GM12864 (cell line): ENCODE measurements around the gene TAF11.

Experiments
- DNase-seq: peaks from one replicate; pipeline ENCODE4 v3.0.0-alpha.2; 2011; ENCODE audit warnings: low read depth
- H3K4me3 ChIP-seq: 2 replicates; pipeline ENCODE4 v1.5.1; 2011; ENCODE audit warnings: mild to moderate bottlenecking, low read depth, low read length, control low read depth
- TF ChIP-seq, protein P1 (sequence below): IDR thresholded peaks from 2 replicates; pipeline ENCODE4 v1.5.1; 2011; ENCODE audit warnings: low read depth, mild to moderate bottlenecking, moderate library complexity, low read length, control low read depth, inconsistent platforms; ENCODE audit errors: missing control alignments

Gene TAF11

DNA sequence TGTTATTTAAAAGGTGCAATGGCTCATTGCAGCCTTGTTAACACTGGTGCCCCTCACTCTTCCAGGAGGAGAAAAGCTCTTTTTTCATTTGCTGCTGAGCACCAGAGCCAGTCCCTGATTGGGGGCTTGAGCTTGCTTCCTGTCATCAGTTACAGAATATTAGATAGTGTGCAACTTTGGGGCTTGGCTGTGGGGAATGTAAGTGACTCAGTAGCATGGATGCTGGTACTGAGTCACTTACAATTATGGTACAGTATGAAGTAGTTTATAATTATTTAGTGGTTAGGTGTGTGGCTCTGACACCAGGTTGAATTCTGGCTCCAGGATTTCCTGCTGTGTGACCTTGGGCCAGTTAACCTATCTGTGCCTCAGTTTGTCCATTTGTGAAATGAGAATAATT is 38.8 kb upstream of the TAF11 start:
- no peak overlapping the region for H3K4me3 ChIP-seq
- DNase-seq, result no peak
- TF ChIP-seq, protein P1, sequence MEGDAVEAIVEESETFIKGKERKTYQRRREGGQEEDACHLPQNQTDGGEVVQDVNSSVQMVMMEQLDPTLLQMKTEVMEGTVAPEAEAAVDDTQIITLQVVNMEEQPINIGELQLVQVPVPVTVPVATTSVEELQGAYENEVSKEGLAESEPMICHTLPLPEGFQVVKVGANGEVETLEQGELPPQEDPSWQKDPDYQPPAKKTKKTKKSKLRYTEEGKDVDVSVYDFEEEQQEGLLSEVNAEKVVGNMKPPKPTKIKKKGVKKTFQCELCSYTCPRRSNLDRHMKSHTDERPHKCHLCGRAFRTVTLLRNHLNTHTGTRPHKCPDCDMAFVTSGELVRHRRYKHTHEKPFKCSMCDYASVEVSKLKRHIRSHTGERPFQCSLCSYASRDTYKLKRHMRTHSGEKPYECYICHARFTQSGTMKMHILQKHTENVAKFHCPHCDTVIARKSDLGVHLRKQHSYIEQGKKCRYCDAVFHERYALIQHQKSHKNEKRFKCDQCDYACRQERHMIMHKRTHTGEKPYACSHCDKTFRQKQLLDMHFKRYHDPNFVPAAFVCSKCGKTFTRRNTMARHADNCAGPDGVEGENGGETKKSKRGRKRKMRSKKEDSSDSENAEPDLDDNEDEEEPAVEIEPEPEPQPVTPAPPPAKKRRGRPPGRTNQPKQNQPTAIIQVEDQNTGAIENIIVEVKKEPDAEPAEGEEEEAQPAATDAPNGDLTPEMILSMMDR, result no peak

DNA sequence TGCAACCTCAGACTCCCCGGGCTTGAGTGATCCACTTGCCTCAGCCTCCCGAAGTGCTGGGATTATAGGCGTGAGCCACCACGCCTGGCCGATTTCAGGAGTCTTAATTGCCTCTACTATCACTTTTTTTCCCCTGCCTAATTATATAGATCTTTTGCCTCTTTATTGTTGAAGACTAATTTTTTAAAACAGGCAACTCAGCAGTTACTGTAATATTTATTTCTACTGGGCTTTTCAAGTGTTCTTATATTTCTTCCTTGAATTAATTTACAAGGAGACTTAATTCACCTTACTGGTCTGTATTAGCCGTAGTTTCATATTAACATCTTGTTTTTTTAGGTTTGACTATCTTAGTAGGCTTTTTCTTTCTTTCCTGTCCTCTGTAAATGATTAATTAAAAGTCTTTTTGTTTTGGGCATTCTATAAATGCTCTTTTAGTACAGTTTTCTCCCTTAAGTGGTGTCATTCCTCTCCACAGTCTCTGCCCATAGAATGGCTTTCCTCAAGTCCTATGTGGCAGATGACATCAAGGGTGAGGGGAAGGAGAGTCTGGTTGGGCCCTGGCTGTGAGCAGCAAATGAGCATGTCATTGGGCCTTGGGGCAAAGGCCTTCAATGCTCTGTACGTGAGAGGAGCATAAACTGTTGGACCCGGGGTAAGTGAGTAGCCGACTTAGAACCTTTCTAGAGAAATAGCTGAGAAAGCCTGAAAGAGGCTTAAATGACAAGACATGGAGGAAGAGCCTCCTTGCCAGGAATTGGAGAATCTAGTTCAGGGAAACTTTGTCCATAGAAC is 37.2 kb upstream of the TAF11 start:
- no peak overlapping the region for H3K4me3 ChIP-seq
- no peak for DNase-seq
- TF ChIP-seq, protein P1, result no peak

DNA sequence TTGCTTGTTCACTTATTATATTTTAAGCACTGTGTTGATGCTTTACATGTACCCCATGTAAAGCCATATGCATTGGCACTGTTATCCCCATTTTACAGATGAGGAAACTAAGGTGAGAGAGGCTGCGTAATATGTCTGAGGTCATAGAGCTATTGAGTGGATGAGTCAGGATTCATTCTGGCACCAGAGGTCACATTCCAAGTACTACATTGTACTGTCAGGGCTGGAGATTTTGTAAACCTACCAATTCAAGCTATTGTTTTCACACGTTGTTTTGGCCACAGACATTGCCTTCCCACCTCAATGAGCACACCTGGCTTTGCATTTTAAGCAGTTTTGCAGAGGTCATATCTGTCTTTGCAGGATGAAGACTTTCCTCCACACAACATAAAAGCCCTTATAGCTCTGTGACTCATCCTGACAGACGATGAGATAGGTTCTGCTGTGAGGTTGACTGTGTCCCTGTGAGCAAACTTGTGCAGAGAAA is 34.4 kb upstream of the TAF11 start:
- TF ChIP-seq, protein P1, result no peak
- DNase-seq, result no peak
- no peak overlapping the region for H3K4me3 ChIP-seq

DNA sequence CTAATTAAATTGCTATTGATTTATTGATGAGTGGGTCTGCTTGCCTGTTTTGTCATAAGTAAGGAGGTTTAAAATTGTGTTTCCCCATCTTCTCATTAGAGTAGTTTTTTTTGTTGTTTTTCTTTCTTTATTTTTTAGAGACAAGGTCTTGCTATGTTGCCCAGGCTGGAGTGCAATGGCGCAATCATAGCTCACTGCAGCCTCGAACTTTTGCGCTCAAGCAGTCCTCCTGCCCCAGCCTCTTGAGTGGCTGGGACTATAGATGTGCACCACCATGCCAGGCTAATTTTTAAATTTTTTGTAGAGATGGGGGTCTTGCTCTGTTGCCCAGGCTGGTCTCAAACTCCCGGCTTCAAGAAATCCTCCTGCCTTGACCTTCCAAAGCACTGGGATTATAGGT is 32.3 kb upstream of the TAF11 start:
- TF ChIP-seq, protein P1, result no peak
- no peak for DNase-seq
- H3K4me3 ChIP-seq, result no peak overlapping the region

DNA sequence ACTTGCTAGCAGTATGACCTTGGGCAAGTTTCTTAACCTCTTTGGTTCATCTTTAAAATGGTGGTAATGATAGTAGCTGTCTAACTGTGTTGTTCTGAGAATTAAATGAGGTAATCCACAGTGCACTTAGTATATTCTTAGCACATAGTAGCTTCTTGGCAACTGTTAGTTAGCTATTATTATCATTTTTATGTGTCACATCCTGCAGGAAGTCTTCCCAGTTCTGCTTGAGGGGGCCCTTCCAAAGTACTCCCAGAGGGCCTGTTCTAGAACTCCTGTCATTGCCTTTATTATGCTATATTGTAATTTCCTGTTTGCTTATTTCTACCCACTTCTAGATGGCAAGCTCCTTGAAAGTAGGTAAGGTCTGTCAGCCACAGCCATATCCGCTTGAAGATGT is 31.8 kb upstream of the TAF11 start:
- no peak overlapping the region for H3K4me3 ChIP-seq
- TF ChIP-seq, protein P1, result no peak
- no peak for DNase-seq

DNA sequence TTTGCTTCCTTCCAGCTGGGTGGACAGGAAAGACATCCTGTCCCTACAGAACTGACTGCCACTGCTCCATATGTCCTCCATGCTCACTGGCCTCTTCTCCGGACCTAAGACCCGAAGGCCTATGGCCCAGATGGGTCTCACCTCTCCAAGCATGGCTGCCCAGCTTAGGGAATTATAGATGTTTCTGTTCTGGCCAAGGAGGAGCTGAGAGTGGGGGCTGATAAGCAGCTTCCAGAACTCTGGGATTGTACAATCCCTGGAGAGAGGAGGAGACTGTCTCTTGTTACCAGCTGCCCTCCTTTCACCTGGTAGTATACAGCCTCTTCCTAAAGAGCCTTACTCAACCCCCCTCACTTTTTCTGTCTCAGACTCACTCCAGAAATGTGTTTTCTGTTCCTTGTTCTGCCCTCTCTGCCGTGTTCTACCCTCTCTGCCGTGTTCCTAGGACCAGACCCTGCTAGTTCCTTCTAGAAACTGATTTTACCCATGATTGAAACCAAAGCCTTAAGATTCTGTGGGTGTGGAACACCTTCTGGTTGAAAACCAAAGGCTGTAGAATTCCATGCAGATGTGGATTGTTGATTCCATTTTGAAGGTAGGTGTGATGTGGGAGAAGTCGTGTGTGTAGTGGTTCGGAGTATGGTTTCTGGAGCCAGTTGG is 29.9 kb upstream of the TAF11 start:
- no peak for DNase-seq
- H3K4me3 ChIP-seq, result no peak overlapping the region

More for the DNA sequence above, 29.9 kb upstream of the TAF11 start:
- TF ChIP-seq, protein P1, result no peak
